ENCODE measurements around the gene CX3CL1.
"Not testable (repeated sequence)": the region's sequence is repeated elsewhere in the genome, so short reads cannot be mapped to it uniquely, and the experiment has no call there.

The CX3CL1 gene

DNA sequence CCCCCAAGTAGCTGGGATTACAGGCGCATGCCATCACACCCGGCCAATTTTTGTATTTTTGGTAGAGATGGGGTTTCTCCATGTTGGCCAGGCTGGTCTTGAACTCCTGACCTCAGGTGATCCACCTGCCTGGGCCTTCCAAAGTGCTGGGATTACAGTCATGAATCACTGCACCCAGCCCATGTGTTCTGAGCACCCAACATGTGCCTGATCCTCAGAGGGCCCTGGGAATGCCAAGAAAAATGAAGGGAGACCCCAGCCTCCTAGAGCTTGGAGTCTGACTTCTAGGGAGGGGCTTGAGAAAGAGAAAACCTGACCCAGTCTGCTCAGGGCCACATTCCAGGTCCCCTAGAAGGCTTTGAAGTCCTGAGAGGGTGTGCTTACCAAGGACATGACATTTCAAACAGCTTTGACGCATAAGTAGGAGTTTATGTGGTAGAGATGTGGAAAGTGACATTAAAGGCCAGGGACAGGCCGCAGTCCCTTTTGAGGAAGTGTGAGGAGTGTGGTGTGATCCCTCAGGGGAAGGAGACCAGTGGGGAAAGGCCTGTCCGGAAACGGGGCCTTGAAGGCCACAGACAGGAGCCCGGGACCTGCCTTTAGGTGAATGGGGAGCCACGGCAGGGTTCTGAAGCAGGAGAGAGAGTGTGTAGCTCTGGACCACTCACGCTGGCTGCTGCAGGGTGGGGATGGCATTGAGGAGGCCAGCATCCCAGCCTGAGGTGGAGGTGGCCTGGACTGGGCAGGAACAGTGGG is 14.8 kb upstream of the CX3CL1 start:
- DNase-seq (ENCODE audit: low read depth in 2 of 2): no peak

GRCh38 chr16:57358086-57358420 is 14.2 kb upstream of the CX3CL1 start:
- no peak for DNase-seq (ENCODE audit: low read depth in 2 of 2)

- no peak for DNase-seq (ENCODE audit: low read depth in 2 of 2)
Observed at GRCh38 chr16:57358527-57359095, 13.7 kb upstream of the CX3CL1 start, which contains the start of gene CCL22. Gene CCL22, plus strand, starts transcription at chr16:57358783. Its CDS starts 34 bp downstream, at chr16:57358817.

GRCh38 chr16:57360321-57360935 is 11.9 kb upstream of the CX3CL1 start:
- DNase-seq (ENCODE audit: low read depth in 2 of 2): no peak

- DNase-seq (ENCODE audit: low read depth in 2 of 2): no peak
Observed at GRCh38 chr16:57361404-57361803, 10.9 kb upstream of the CX3CL1 start.

DNA sequence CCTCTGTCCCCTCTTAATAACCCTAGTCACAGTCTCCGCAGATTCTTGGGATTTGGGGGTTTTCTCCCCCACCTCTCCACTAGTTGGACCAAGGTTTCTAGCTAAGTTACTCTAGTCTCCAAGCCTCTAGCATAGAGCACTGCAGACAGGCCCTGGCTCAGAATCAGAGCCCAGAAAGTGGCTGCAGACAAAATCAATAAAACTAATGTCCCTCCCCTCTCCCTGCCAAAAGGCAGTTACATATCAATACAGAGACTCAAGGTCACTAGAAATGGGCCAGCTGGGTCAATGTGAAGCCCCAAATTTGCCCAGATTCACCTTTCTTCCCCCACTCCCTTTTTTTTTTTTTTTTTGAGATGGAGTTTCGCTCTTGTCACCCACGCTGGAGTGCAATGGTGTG is 8.1 kb upstream of the CX3CL1 start:
- DNase-seq (ENCODE audit: low read depth in 2 of 2): no peak

DNA sequence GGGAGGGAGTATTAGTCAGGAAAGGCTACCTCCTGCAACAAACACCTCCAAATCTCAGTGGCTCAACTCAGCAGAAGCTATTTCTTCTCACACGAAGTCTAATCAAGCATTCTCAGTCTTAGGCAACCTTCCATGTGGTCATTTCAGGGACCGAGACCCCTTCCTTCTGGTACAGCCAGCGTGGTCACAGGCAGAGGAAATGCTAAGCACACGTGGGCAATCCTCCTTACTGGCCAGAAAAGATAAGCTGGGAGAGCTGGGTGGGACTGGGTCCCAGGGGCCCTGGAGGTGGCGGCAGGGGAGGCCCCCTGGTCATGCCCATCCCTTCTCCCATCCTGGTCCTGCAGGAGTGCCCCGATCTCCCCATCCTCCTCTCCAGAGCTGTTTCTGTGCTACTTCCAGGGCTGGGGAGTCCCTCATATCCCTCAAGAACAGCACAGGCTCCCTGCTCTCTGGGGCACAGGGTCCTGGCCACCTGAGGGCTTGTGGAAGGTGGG is 5.7 kb upstream of the CX3CL1 start:
- no peak for DNase-seq (ENCODE audit: low read depth in 2 of 2)

DNA sequence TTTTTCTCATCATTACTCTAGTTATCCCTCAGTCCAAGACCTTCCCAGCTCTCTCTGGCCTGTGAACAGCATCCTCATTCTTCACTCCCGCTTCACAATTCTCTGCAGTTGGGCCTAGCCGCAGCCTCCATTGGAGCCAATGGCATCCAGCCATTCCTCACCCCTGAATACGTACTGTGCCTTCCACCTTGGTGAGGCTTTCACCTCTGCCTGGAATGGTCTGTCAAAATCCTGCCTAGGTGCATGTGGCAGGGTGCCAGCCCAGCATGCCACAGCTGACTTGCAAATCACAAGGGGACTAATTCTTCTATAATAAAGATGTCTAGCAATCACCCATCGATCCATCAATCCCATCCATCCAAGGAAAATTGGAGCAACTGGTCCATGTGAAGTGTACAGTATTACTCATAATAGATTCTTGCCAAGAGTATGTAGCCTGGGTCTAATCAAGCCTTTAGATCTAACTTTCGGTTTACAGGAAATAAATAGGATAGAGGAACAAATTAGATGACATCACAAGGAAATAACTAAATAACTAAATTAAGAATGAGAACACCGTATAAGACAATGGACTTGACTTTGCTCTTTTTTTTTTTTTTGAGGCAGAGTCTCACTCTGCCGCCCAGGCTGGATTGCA is 5.1 kb upstream of the CX3CL1 start:
- no peak for DNase-seq (ENCODE audit: low read depth in 2 of 2)

- DNase-seq (ENCODE audit: low read depth in 2 of 2): no peak
Observed at GRCh38 chr16:57371494-57372371, 557 bp upstream of the CX3CL1 start.

- DNase-seq (ENCODE audit: low read depth in 2 of 2): no peak
Observed at GRCh38 chr16:57373117-57373947, 1.0 kb downstream of the CX3CL1 start.

DNA sequence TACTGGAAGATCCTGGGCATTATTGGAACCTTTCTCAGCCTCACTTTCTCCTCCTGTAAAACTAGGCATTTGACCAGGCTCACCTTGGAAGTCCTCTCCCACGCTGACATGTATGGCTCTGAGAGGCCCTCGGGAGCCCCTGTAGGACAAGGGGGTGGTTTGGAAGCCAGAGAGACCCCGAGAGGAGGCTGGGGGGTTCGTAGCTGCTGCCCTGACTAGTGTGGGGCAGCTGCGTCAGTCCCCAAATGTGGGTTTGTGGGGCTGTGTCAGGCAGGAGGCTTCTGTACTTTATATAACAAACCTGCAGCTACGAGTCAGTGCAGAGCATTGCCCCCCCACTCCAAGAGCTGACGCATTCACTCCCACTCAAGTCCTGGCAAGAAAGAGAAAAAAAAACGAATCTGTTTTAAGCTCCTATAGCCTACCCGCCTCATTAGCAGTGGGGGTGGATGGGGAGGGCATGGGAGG is 1.8 kb downstream of the CX3CL1 start:
- no peak for DNase-seq (ENCODE audit: low read depth in 2 of 2)

GRCh38 chr16:57374925-57375465 is 2.7 kb downstream of the CX3CL1 start:
- not testable (repeated sequence) for DNase-seq (ENCODE audit: low read depth in 2 of 2)

- no peak for DNase-seq (ENCODE audit: low read depth in 2 of 2)
Observed at GRCh38 chr16:57376313-57376818, 4.1 kb downstream of the CX3CL1 start.

GRCh38 chr16:57377080-57377841 is 5.0 kb downstream of the CX3CL1 start:
- DNase-seq (ENCODE audit: low read depth in 2 of 2): peak in 1 of 2 donors; percentile 12

GRCh38 chr16:57379579-57379978 is 7.3 kb downstream of the CX3CL1 start:
- DNase-seq (ENCODE audit: low read depth in 2 of 2): no peak

- DNase-seq (ENCODE audit: low read depth in 2 of 2): no peak
Observed at GRCh38 chr16:57380671-57381462, 8.6 kb downstream of the CX3CL1 start.

DNA sequence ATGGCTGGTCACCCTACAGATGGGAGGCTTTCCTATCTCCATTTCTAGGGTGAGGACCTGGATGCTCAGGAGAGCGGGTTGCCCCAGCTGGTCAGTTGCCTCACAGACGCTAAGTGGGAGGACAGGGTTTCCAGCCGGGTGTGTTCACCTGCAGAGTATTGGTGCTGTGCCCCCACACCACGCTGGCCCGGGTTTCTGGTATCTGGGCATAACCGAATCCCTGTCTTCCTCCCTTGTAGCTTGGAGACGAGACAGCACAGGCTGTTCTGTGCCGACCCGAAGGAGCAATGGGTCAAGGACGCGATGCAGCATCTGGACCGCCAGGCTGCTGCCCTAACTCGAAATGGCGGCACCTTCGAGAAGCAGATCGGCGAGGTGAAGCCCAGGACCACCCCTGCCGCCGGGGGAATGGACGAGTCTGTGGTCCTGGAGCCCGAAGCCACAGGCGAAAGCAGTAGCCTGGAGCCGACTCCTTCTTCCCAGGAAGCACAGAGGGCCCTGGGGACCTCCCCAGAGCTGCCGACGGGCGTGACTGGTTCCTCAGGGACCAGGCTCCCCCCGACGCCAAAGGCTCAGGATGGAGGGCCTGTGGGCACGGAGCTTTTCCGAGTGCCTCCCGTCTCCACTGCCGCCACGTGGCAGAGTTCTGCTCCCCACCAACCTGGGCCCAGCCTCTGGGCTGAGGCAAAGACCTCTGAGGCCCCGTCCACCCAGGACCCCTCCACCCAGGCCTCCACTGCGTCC is 9.7 kb downstream of the CX3CL1 start:
- DNase-seq (ENCODE audit: low read depth in 2 of 2): no peak
